ENCODE results near the gene AGAP1. TPM values are rescaled to one million over a fixed set of nuclear protein-coding genes. Genes with fewer than 3 reads are reported as not detected.

AGAP1 gene
- total RNA-seq, 1 experiment from 2014 or later, result 25.8 TPM

DNA sequence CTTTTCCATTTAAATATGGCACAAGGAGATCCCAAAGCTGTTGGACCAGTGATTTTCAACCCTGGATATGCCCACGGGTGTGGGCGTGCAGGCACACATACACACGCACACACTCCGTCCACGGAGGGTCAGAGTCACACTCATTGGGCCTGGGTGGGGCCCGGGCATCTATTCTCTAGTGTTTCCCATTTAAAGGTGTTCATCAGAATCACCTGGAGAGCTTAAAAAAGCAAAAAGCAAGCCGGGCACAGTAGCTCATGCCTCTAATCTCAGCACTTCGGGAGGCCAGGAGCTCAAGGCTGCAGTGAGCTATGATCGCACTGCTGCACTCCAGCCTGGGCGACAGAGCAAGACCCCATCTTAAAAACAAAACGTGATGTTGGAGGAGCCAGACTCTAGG lies 345.4 kb downstream of the AGAP1 start:
- Histone ChIP-seq H2BK20ac (ENCODE audit: low read depth, low read length, poor library complexity, severe bottlenecking) (no peak overlapping the region), H3K79me1 (ENCODE audit: insufficient read depth, low read depth, low read length, poor library complexity, severe bottlenecking) (no peaks in the 10 kb centered on the region), H4K91ac (ENCODE audit: insufficient read length, low read depth, low read length) (no peak overlapping the region), H4K5ac (ENCODE audit: insufficient read length, low read depth, low read length) (no peak overlapping the region), H3K14ac (ENCODE audit: insufficient read depth, low read length) (no peak overlapping the region), H3K23ac (ENCODE audit: insufficient read length, low read depth, low read length) (no peak overlapping the region), H3K23me2 (ENCODE audit: insufficient read length, low read depth, low read length, poor library complexity, severe bottlenecking) (no peaks in the 10 kb centered on the region), H2BK5ac (ENCODE audit: insufficient read length, low read length) (no peak overlapping the region), H3K27ac (ENCODE audit: insufficient read length, low read depth, low read length) (no peak overlapping the region), H3K9ac (ENCODE audit: extremely low read depth, insufficient read length, low read length) (no peak overlapping the region), H3K56ac (ENCODE audit: insufficient read length, low read depth, low read length) (no peak overlapping the region), H3K18ac (ENCODE audit: insufficient read length, low read depth, low read length) (no peak overlapping the region), H4K8ac (replicated peaks; ENCODE audit: insufficient read length, low read depth, low read length) (no peak overlapping the region), H2BK12ac (ENCODE audit: insufficient read length, low read depth, low read length) (no peak overlapping the region), H2BK120ac (ENCODE audit: low read depth, low read length, poor library complexity, severe bottlenecking) (no peak overlapping the region), H2BK15ac (ENCODE audit: low read depth, low read length) (no peak overlapping the region), H3K4me1 (ENCODE audit: insufficient read depth, low read length) (no peaks in the 10 kb centered on the region), H3K27me3 (ENCODE audit: insufficient read depth, low read length) (no peaks in the 10 kb centered on the region), H2AK5ac (ENCODE audit: insufficient read length, low read length) (no peak overlapping the region), H3K4ac (ENCODE audit: low read depth, low read length) (no peak overlapping the region), H4K20me1 (ENCODE audit: control insufficient read depth, insufficient read depth, insufficient read length) (no peaks in the 10 kb centered on the region), H3T11ph (ENCODE audit: low read length) (no peak overlapping the region), H3K9me3 (ENCODE audit: control insufficient read depth, low read depth, low read length) (no peaks in the 10 kb centered on the region), H3K79me2 (ENCODE audit: insufficient read depth, low read length) (no peaks in the 10 kb centered on the region; the same call in 1 of the 2 replicates), H3K4me2 (ENCODE audit: insufficient read depth, insufficient read length, low read length) (no peak overlapping the region), H2AFZ (ENCODE audit: low read length) (no peak overlapping the region)
- Mint-ChIP-seq H3K4me1 (peaks cover 11 to 18% of the 10 kb centered on the region in 2 experiments), H3K4me3 (no peak overlapping the region), H3K9me3 (no peaks in the 10 kb centered on the region), H3K36me3 (ENCODE audit: insufficient read depth in 1 of 3, low read depth in 3 of 3) (no peaks in the 10 kb centered on the region), H3K27me3 (ENCODE audit: low read depth) (no peaks in the 10 kb centered on the region), H3K27ac (peak overlapping the region in 1 of 3 experiments; percentile 66; a peak in 1 of 7 replicates)
- no CpG with 5 or more reads among the region's 11 CpGs for WGBS (ENCODE audit: extremely low coverage, insufficient read length, low lambda C conversion rate)
- DNase-seq, result no peak
- TF ChIP-seq, protein P1, sequence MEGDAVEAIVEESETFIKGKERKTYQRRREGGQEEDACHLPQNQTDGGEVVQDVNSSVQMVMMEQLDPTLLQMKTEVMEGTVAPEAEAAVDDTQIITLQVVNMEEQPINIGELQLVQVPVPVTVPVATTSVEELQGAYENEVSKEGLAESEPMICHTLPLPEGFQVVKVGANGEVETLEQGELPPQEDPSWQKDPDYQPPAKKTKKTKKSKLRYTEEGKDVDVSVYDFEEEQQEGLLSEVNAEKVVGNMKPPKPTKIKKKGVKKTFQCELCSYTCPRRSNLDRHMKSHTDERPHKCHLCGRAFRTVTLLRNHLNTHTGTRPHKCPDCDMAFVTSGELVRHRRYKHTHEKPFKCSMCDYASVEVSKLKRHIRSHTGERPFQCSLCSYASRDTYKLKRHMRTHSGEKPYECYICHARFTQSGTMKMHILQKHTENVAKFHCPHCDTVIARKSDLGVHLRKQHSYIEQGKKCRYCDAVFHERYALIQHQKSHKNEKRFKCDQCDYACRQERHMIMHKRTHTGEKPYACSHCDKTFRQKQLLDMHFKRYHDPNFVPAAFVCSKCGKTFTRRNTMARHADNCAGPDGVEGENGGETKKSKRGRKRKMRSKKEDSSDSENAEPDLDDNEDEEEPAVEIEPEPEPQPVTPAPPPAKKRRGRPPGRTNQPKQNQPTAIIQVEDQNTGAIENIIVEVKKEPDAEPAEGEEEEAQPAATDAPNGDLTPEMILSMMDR (conservative IDR thresholded peaks at IDR 0.05), result no peak

Measured in H9 (cell line).